C1 segment of cervical spinal cord (tissue), 14 donors: ENCODE data around the gene TBC1D22A.

ENCODE experiments used
- DNase-seq, 14 donors: peaks; one replicate each; lab custom pipeline; 2025; lab: John Stamatoyannopoulos, UW

Gene TBC1D22A

GRCh38 chr22:46881373-46882118 lies 119.1 kb downstream of the TBC1D22A start:
- no peak for DNase-seq

GRCh38 chr22:46883092-46883910 lies 120.9 kb downstream of the TBC1D22A start:
- DNase-seq = no peak

GRCh38 chr22:46884365-46884764 lies 121.9 kb downstream of the TBC1D22A start:
- no peak for DNase-seq

- DNase-seq = no peak
Measured at GRCh38 chr22:46887978-46888377, 125.5 kb downstream of the TBC1D22A start.

- no peak for DNase-seq
Measured at GRCh38 chr22:46890819-46891218, 128.4 kb downstream of the TBC1D22A start.

GRCh38 chr22:46891382-46891951 lies 129.0 kb downstream of the TBC1D22A start:
- no peak for DNase-seq

GRCh38 chr22:46892866-46893265 lies 130.4 kb downstream of the TBC1D22A start:
- DNase-seq = no peak

GRCh38 chr22:46893281-46894020 lies 131.0 kb downstream of the TBC1D22A start:
- DNase-seq = no peak

- DNase-seq = peak in 4 of 14 donors; percentile 6 to 18 (median 11)
Measured at GRCh38 chr22:46894081-46894671, 131.7 kb downstream of the TBC1D22A start.

- no peak for DNase-seq
Measured at GRCh38 chr22:46894851-46895640, 132.6 kb downstream of the TBC1D22A start.

- DNase-seq = no peak
Measured at GRCh38 chr22:46895753-46896152, 133.3 kb downstream of the TBC1D22A start.

GRCh38 chr22:46896166-46896565 lies 133.7 kb downstream of the TBC1D22A start:
- no peak for DNase-seq

- no peak for DNase-seq
Measured at GRCh38 chr22:46896568-46897245, 134.3 kb downstream of the TBC1D22A start.

- no peak for DNase-seq
Measured at GRCh38 chr22:46897246-46897623, 134.8 kb downstream of the TBC1D22A start.

- DNase-seq = no peak
Measured at GRCh38 chr22:46900549-46900948, 138.1 kb downstream of the TBC1D22A start.

- DNase-seq = no peak
Measured at GRCh38 chr22:46902436-46902835, 140.0 kb downstream of the TBC1D22A start.

GRCh38 chr22:46902998-46903916 lies 140.8 kb downstream of the TBC1D22A start:
- no peak for DNase-seq

GRCh38 chr22:46905415-46905814 lies 143.0 kb downstream of the TBC1D22A start:
- DNase-seq = no peak

- DNase-seq = no peak
Measured at GRCh38 chr22:46905834-46906233, 143.4 kb downstream of the TBC1D22A start.
